Fibroblast of pulmonary artery (primary cell): Measurements from ENCODE around the gene USP6NL.

Source experiments
- DNase-seq: peaks from one replicate; pipeline ENCODE4 v3.0.0-alpha.2; 2010; ENCODE audit warnings: low read depth
- H3K4me3 ChIP-seq: replicated peaks from 2 replicates; pipeline ENCODE4 v1.5.1; 2011; ENCODE audit warnings: low read depth, mild to moderate bottlenecking, control low read depth, low read length, moderate library complexity
- TF ChIP-seq, protein P1 (sequence below): IDR thresholded peaks from 2 replicates; pipeline ENCODE4 v1.5.1; 2011; ENCODE audit warnings: mild to moderate bottlenecking, control low read depth, low read length, inconsistent platforms; ENCODE audit errors: missing control alignments

The USP6NL gene

DNA sequence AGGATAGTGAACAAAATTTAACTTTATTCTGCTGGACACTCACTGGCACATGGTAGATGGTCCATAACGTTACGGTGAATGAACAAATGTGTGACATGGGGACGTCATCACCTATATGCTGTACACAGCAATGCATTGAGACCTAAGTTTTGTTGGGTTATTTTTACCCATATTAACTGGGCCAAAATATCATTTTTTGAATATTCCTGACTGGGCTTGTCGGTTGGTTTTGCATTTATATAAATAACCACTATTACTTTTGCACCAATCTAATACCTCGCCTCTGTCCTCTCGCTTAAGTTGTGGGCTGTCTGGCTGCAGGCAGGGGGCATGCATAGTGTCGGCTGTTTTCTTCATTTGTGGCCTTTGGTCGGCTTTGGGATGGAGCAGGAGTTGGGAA, 161.7 kb downstream of the USP6NL start:
- TF ChIP-seq, protein P1, sequence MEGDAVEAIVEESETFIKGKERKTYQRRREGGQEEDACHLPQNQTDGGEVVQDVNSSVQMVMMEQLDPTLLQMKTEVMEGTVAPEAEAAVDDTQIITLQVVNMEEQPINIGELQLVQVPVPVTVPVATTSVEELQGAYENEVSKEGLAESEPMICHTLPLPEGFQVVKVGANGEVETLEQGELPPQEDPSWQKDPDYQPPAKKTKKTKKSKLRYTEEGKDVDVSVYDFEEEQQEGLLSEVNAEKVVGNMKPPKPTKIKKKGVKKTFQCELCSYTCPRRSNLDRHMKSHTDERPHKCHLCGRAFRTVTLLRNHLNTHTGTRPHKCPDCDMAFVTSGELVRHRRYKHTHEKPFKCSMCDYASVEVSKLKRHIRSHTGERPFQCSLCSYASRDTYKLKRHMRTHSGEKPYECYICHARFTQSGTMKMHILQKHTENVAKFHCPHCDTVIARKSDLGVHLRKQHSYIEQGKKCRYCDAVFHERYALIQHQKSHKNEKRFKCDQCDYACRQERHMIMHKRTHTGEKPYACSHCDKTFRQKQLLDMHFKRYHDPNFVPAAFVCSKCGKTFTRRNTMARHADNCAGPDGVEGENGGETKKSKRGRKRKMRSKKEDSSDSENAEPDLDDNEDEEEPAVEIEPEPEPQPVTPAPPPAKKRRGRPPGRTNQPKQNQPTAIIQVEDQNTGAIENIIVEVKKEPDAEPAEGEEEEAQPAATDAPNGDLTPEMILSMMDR: no peak
- DNase-seq: no peak

GRCh38 chr10:11448545-11449244, 162.8 kb downstream of the USP6NL start:
- TF ChIP-seq, protein P1: no peak
- no peak for DNase-seq
- H3K4me3 ChIP-seq: no peak overlapping the region

More for the DNA sequence above, 161.7 kb downstream of the USP6NL start:
- H3K4me3 ChIP-seq: no peak overlapping the region

DNA sequence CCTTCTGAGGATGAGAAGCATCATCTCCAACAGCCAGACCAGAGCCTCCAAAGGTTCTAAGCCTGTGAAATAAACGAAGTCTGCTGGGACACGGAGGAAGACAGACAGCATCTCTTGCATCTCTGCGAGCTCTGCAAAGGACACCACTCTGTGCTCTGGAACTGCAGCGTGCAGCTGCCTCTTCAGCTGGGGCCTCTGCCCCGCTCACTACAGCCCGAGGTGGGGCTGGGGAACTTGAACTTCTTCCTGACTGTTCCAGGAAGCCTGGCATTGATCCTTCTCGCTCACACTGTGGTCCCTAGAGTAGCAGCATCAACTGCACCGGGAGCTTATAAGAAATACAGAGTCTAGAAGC, 163.3 kb downstream of the USP6NL start:
- H3K4me3 ChIP-seq: no peak overlapping the region
- TF ChIP-seq, protein P1: no peak

GRCh38 chr10:11447586-11447985, 163.9 kb downstream of the USP6NL start:
- DNase-seq: no peak
- H3K4me3 ChIP-seq: no peak overlapping the region
- TF ChIP-seq, protein P1: no peak

More for the DNA sequence above, 163.3 kb downstream of the USP6NL start:
- DNase-seq: no peak

DNA sequence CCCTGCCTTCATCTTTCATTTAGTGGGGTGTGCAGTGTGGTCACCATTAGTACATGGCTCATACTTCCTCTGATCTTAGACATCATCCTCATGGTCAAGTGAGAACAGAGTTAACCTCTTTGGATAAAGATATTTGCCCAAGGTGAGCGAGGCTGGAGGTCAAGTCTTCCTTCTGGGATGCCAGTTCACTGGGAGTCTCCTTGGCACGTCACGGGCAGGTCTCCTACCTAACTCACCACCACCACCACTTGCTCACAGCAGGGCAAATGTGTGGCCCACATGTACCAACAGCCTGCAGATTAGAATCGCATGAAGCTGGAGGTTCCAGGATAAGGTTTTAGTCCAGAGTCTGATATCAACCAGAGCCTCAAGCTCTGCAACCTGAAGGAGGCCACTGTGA, 164.6 kb downstream of the USP6NL start:
- no peak overlapping the region for H3K4me3 ChIP-seq
- DNase-seq: no peak
- TF ChIP-seq, protein P1: no peak

DNA sequence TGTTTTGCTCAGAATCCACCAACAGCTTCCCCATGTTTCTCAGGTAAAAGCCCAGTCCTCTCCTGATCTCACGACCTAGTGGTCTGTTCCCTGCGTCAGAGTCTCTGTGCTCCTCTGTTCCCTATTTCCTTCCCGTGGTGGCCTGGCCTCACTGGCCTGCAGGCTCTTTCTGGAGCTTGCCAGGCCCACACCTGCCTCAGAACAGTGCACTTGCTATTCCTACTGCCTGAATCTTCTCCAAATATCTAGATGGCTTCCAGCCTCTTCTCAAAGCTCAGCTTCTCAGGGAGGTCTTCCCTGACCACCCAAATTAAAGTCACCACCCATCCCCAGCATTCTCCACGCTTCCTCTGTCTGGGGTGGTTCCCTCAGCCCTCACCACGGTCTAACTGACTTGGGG, 165.3 kb downstream of the USP6NL start:
- no peak overlapping the region for H3K4me3 ChIP-seq
- no peak for DNase-seq
- TF ChIP-seq, protein P1: no peak
